Naive thymus-derived CD8-positive, alpha-beta T cell (primary cell): ENCODE data around the gene IDI2. TPM values are rescaled to one million over a fixed set of nuclear protein-coding genes. Genes with fewer than 3 reads are reported as not detected.

Experiments
- ATAC-seq, 2 donors: fragments of 150-1000 bp; cut with Tn5 transposase in 1 of 2; sonication (Bioruptor Pico), chemical (Tn5 transposase) in 1 of 2; 1 replicate in 1 of 2; 2 replicates in 1 of 2; pipeline ENCODE4 v1.10.0; 2021; ENCODE audit warnings: mild to moderate bottlenecking in 2 of 2, moderate library complexity in 2 of 2
- POLR2A ChIA-PET: fragments of 350-600 bp; sonication (Branson Sonifier 250); formaldehyde crosslinking; loops from one replicate; lab custom pipeline; 2021; ENCODE audit warnings: antibody characterized with exemption; lab: Charles Lee
- DNase-seq, 10 donors: peaks; one replicate each; pipeline versions ENCODE4 v3.0.0 to v3.0.0-alpha.2; 2020 to 2022
- H3K27ac Mint-ChIP-seq, 10 donors: one replicate each; pipeline ENCODE4 v1.8.0; 2020 to 2022; ENCODE audit warnings: mild to moderate bottlenecking in 10 of 10, mixed read lengths in 10 of 10, moderate library complexity in 4 of 10, inconsistent platforms in 1 of 10
- H3K27me3 Mint-ChIP-seq, 5 donors: one replicate each; pipeline ENCODE4 v1.8.0; 2021 to 2022; ENCODE audit warnings: mixed read lengths in 5 of 5
- H3K36me3 Mint-ChIP-seq, 3 donors: one replicate each; pipeline ENCODE4 v1.8.0; 2020 to 2022; ENCODE audit warnings: mixed read lengths in 3 of 3, mild to moderate bottlenecking in 2 of 3, inconsistent platforms in 1 of 3
- H3K4me1 Mint-ChIP-seq, 4 donors: one replicate each; pipeline ENCODE4 v1.8.0; 2021 to 2022; ENCODE audit warnings: mixed read lengths in 4 of 4
- H3K4me3 Mint-ChIP-seq, 10 donors: one replicate each; pipeline ENCODE4 v1.8.0; 2020 to 2022; ENCODE audit warnings: mild to moderate bottlenecking in 10 of 10, mixed read lengths in 10 of 10, moderate library complexity in 6 of 10, inconsistent platforms in 1 of 10
- H3K9me3 Mint-ChIP-seq, 9 donors: one replicate each; pipeline ENCODE4 v1.8.0; 2020 to 2022; ENCODE audit warnings: mixed read lengths in 9 of 9, mild to moderate bottlenecking in 3 of 9, inconsistent platforms in 1 of 9, moderate library complexity in 1 of 9
- polyA plus RNA-seq, 3 donors: library from polyadenylated mRNA; unstranded; fragments of 300-500 nt; fragmentation: Illumina TruSeq; gene quantifications; one replicate each; pipeline ENCODE4 v1.2.3, GENCODE V29; 2021
- total RNA-seq, 8 experiments: library from RNA in 2 of 8; stranded (reverse) in 2 of 8; gene quantifications; one replicate each; pipeline ENCODE4 v1.2.3 and lab custom pipeline; 2021 to 2026

IDI2 gene
- total and polyA plus RNA-seq, 5 experiments from 2014 or later: not detected

- Mint-ChIP-seq H3K27ac (peak within 1 kb of the TSS; percentile 88 to 99 (median 98)), H3K27me3 (no peaks in the 10 kb centered on the region), H3K4me1 (peaks cover 17 to 49% (median 45%) of the 10 kb centered on the region in 4 donors), H3K4me3 (peak within 1 kb of the TSS; percentile 90 to 99 (median 96)), H3K36me3 (peaks cover 0 to 17% (median 0%) of the 10 kb centered on the region in 3 donors), H3K9me3 (no peaks in the 10 kb centered on the region)
- POLR2A ChIA-PET: interaction anchor here (0.6 to 2.5 kb wide), 9 partner anchors 10 to 88 kb away, joined by 3 to 15 read pairs (median 5); partner anchors contain the start of genes IDI1, LARP4B and WDR37
- DNase-seq (peak; percentile 87 to 99 (median 96)), ATAC-seq (peak; percentile 96 to 98)
Measured at GRCh38 chr10:987870-988666, 37.6 kb downstream of the IDI2 start, which contains the start of gene GTPBP4. Gene GTPBP4 (plus strand): TSS chr10:988434. CDS start chr10:988480, 46 bp downstream.

DNA sequence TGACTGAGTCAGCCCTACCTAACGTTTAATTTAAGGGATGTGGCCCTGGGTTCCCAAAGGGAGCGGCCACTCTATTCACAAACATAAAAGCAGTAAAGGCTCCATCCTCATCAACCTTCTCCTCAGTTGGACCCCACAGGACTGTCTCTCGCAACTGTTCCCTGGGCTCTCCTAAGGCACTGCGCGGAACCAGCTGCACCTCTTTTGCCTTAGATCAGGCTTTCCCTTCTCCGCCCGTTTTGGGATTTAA, 38.1 kb downstream of the IDI2 start:
- POLR2A ChIA-PET: interaction anchor here (0.9 to 2.5 kb wide), 5 partner anchors 11 to 69 kb away, joined by 4 to 15 read pairs (median 12); partner anchors contain the start of genes IDI1, LARP4B and WDR37
- ATAC-seq (no peak), DNase-seq (no peak)

DNA sequence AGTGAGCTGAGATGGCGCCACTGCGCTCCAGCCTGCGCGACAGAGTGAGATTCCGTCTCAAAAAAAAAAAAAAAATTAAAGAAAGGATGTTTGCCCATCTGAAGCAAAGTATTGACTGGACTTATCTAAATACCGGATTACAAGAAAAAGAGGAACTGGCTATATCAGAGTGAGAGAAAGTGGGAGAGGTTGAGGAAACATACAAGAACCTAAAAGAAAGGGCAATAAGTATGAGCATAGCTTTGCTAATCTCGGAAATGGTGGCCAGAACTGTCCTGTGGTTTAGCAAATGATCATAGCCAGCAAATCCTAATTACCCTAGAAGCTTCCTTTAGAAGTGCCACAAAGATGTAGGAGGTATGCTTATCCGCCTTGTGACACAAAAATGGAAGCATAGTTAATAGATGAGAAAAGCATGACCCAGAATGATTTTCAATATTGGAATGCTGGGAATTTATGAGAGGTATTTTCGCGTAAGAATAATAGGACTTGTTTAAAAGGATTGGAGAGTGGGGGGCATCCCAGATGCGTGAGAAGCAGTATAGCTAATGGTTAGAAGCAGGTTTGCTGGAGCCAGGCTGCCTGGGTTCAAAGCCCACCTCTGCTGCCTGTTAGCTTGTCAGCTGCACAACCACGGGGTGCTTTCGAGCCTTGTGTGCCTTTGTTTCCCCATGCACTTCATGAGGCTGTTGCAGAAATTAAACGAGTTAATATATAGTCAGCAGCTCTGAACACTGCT, 38.6 kb downstream of the IDI2 start:
- Mint-ChIP-seq H3K27ac (peak overlapping the region; percentile 11 to 99 (median 98)), H3K36me3 (peaks cover 0 to 9% (median 0%) of the 10 kb centered on the region in 3 donors), H3K27me3 (no peaks in the 10 kb centered on the region), H3K9me3 (no peaks in the 10 kb centered on the region), H3K4me1 (peaks cover 17 to 47% (median 43%) of the 10 kb centered on the region in 4 donors), H3K4me3 (peak overlapping the region; percentile 90 to 99 (median 96))
- POLR2A ChIA-PET: interaction anchor here (0.5 to 2.5 kb wide), 7 partner anchors 11 to 90 kb away, joined by 3 to 15 read pairs (median 6); partner anchors contain the start of genes IDI1 and LARP4B
- ATAC-seq (no peak), DNase-seq (peak in 1 of 10 donors; percentile 0)

More for the DNA sequence above, 38.1 kb downstream of the IDI2 start:
- no peaks in the 10 kb centered on the region for H3K9me3 Mint-ChIP-seq
- H3K4me1 Mint-ChIP-seq: peaks cover 17 to 47% (median 44%) of the 10 kb centered on the region in 4 donors
- H3K27ac Mint-ChIP-seq: peak overlapping the region; percentile 88 to 99 (median 98)
- H3K4me3 Mint-ChIP-seq: peak overlapping the region; percentile 90 to 99 (median 96)
- H3K27me3 Mint-ChIP-seq: no peaks in the 10 kb centered on the region
- H3K36me3 Mint-ChIP-seq: peaks cover 0 to 14% (median 0%) of the 10 kb centered on the region in 3 donors

DNA sequence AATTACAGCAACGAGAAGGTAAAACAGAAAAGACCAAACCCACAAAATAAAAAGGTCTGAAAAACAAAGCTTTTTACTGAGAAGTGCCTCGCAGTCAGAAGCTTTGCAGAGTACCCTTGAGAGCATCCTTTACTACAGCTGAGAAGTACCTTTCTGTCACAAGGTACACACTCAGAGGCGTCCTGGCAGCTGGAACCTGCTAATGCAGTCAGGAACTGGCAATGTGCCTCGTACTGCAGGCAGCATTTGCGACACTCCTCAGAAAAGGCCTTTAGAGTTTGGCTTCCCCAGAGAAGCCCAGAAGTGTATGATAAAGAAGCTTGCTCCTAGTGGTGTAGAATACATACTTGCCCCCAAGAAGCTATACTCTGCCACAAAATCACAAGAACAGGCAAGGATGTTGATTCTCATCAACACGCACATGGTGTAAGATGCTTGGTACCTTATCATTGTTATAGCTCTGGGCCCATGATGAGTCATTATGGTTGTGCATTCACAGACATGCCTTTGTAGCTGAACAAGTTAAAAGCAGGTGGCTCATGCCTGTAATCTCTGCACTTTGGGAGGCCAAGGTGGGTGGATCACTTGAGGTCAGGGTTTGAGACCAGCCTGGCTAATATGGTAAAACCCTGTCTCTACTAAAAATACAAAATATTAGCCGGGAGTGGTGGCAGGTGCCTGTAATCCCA, 39.4 kb downstream of the IDI2 start:
- H3K9me3 Mint-ChIP-seq: peaks cover 0 to under 1% (median 0%) of the 10 kb centered on the region in 9 donors
- H3K4me3 Mint-ChIP-seq: peak overlapping the region in 7 of 10 donors; percentile 40 to 99 (median 97)
- ATAC-seq (no peak), DNase-seq (no peak)
- peak overlapping the region in 5 of 10 donors; percentile 31 to 98 (median 98) for H3K27ac Mint-ChIP-seq
- peaks cover 0 to 8% (median 0%) of the 10 kb centered on the region in 3 donors for H3K36me3 Mint-ChIP-seq
- POLR2A ChIA-PET: interaction anchor here (0.5 to 1.3 kb wide), 3 partner anchors 54 to 89 kb away, joined by 3 to 4 read pairs (median 4); partner anchors contain the start of gene LARP4B
- no peaks in the 10 kb centered on the region for H3K27me3 Mint-ChIP-seq
- H3K4me1 Mint-ChIP-seq: peaks cover 17 to 45% (median 43%) of the 10 kb centered on the region in 4 donors

GRCh38 chr10:985361-985760, 40.3 kb downstream of the IDI2 start:
- Mint-ChIP-seq H3K36me3 (peaks cover 0 to 9% (median 4%) of the 10 kb centered on the region in 3 donors), H3K4me3 (no peak overlapping the region), H3K27ac (no peak overlapping the region), H3K4me1 (peaks cover 14 to 36% (median 34%) of the 10 kb centered on the region in 4 donors), H3K27me3 (no peaks in the 10 kb centered on the region), H3K9me3 (peaks cover 0 to 10% (median 7%) of the 10 kb centered on the region in 9 donors)
- POLR2A ChIA-PET: no interaction called here
- ATAC-seq (no peak), DNase-seq (no peak)

DNA sequence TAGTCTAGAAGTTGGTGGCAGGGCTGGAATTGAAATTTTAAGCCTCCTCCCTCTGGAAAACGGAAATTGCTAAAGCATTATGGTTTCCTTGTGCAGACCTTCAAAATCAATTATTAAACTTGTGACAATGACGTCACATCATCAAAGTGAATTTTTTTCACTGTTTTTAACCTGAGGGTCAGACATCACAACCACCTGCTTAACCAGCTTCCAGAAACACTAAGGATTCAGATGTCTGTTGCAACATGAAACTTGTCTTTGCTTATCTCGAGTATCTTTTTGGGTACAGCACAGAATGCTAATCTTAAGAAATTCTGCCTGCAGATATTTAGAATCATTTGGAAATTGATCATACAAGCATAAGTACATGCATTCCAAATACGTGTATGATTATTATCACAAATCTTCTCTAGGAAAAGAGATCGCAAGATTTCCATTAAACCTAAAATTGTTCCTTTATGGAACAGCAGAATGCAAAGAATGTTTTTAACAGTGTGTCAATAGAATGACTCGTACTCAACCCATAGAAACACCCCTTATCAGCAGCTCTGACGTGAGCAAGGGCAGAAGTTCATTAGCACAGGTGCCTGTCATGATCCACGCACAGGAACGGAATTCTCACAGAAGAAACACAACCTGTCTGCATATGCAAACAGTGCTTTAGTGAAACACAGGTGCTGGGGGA, 41.5 kb downstream of the IDI2 start:
- peaks cover 0 to 17% (median 10%) of the 10 kb centered on the region in 9 donors for H3K9me3 Mint-ChIP-seq
- H3K27me3 Mint-ChIP-seq: no peaks in the 10 kb centered on the region
- POLR2A ChIA-PET: no interaction called here
- peaks cover 6 to 24% (median 22%) of the 10 kb centered on the region in 4 donors for H3K4me1 Mint-ChIP-seq
- ATAC-seq (no peak), DNase-seq (no peak)
- no peak overlapping the region for H3K4me3 Mint-ChIP-seq
- H3K36me3 Mint-ChIP-seq: peaks cover 0 to 13% (median 3%) of the 10 kb centered on the region in 3 donors
- H3K27ac Mint-ChIP-seq: peak overlapping the region in 1 of 10 donors; percentile 37

DNA sequence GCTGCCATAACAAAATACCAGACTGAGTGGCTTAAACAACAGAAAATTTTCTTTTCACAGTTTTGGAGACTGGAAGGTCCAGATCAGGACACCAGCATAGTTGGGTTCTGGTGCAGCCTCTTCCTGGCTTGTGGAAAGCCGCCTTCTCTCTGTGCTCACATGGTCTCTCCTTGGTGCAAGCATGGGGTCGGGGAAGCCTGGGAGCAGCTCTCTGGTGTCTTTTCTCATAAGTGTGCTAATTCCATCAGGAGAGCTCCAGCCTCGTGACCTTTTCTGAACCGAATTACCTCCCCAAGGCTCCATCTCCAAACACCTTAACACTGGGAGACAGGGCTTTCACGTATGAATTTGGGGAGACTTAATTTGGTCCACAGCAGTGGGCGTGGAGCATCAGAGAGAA, 42.3 kb downstream of the IDI2 start:
- DNase-seq (no peak), ATAC-seq (no peak)
- Mint-ChIP-seq H3K4me1 (peaks cover 6 to 20% (median 17%) of the 10 kb centered on the region in 4 donors), H3K27me3 (no peaks in the 10 kb centered on the region), H3K9me3 (peaks cover 0 to 24% (median 16%) of the 10 kb centered on the region in 9 donors), H3K36me3 (peaks cover 0 to 18% (median 9%) of the 10 kb centered on the region in 3 donors), H3K4me3 (no peak overlapping the region), H3K27ac (no peak overlapping the region)
- POLR2A ChIA-PET: no interaction called here

DNA sequence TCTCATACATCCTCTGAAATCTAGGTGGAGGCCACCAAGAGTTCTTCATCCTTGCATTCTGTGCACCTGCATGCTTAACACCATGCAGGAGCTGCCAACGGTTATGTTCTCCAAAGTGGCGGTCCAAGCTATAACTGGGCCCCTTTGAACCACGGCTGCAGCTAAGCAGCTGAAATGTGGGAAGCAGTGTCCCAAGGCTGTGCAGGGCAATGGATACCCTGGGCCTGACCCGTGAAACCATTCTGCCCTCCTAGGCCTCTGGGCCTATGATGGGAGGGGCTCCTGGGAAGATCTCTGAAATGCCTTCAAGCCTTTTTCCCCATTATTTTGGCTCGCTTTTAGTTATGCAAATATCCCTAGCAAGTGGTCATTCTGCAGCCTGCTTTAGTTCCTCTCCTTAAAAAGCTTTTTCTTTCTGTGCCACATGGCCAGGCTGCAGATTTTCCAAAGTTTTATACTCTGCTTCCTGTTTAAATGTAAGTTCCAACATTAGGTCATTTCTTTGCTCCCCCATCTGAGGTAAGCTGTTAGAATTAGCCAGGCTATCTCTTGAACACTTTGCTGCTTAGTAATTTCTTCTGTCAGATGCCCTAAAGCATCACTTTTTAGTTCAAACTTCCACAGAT, 45.1 kb downstream of the IDI2 start:
- H3K9me3 Mint-ChIP-seq: peaks cover 0 to 35% (median 18%) of the 10 kb centered on the region in 9 donors
- no peak overlapping the region for H3K27ac Mint-ChIP-seq
- no peak overlapping the region for H3K4me3 Mint-ChIP-seq
- POLR2A ChIA-PET: no interaction called here
- H3K27me3 Mint-ChIP-seq: no peaks in the 10 kb centered on the region
- peaks cover 0 to 18% (median 14%) of the 10 kb centered on the region in 3 donors for H3K36me3 Mint-ChIP-seq
- DNase-seq (no peak), ATAC-seq (no peak)
- no peaks in the 10 kb centered on the region for H3K4me1 Mint-ChIP-seq

DNA sequence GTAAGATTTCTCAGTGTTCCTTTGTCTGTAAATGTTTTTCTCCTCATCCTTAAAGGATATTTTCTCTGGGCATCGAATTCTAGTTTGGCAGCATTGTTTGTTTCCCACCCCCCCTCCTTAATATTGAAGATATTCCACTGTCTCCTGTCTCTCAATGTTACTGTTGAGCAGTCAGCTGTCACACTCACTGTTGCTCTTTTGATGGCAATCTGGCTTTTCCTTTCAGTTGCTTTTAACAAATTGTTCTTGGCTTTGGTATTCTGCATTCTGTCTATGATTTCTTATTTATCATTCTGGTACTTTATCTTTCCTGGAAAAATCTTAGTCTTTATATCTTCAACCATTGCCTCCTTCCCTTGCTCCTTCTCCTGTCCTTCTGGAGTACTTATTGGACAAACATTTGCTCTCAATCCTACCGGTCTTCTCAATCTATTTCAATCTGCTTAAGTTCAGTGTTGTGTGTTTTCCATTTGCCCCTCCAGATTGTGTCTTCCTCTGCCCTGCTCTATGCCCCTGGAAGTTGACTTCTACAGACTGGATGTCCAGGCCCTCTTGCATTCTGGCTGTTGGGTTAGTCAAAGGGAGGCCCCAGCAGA, 46.7 kb downstream of the IDI2 start:
- Mint-ChIP-seq H3K27ac (no peak overlapping the region), H3K4me3 (no peak overlapping the region), H3K36me3 (peaks cover 0 to 18% (median 14%) of the 10 kb centered on the region in 3 donors), H3K9me3 (peaks cover 0 to 35% (median 18%) of the 10 kb centered on the region in 9 donors), H3K27me3 (no peaks in the 10 kb centered on the region), H3K4me1 (no peaks in the 10 kb centered on the region)
- ATAC-seq: no peak
- POLR2A ChIA-PET: no interaction called here
- DNase-seq: no peak

DNA sequence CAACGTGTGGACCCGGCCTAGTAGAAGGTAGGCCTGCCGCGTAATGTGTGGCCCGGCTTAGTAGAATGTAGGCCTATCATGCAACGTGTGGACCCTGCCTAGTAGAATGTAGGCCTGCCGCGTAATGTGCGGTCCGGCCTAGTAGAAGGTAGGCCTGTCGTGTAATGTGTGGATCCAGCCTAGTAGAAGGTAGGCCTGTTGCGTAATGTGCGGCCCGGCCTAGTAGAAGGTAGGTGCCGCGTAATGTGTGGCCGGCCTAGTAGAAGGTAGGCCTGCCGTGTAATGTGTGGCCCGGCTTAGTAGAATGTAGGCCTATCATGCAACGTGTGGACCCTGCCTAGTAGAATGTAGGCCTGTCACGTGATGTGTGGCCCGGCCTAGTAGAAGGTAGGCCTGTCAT, 49.3 kb downstream of the IDI2 start:
- H3K9me3 Mint-ChIP-seq: peaks cover 0 to 34% (median 18%) of the 10 kb centered on the region in 9 donors
- peaks cover 0 to 18% (median 14%) of the 10 kb centered on the region in 3 donors for H3K36me3 Mint-ChIP-seq
- no peak overlapping the region for H3K4me3 Mint-ChIP-seq
- H3K27me3 Mint-ChIP-seq: no peaks in the 10 kb centered on the region
- DNase-seq: no peak
- H3K27ac Mint-ChIP-seq: no peak overlapping the region
- ATAC-seq: no peak
- H3K4me1 Mint-ChIP-seq: no peaks in the 10 kb centered on the region
- POLR2A ChIA-PET: no interaction called here

DNA sequence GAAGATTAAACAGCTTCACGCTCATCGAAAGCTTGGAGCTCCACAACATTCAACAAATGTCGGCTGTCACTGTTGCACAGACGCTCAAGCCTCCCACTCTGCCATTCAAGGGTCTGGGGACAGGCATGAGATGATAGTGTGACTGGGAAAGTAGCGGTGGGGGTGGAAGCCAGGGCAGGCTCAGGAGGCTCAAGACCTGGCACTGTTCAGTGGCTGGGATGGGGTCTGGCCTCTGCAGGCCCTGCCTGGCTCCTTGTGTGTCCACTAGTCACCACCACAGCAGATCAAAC, 50.9 kb downstream of the IDI2 start:
- H3K4me3 Mint-ChIP-seq: peak overlapping the region in 1 of 10 donors; percentile 48
- H3K4me1 Mint-ChIP-seq: no peaks in the 10 kb centered on the region
- peaks cover 0 to 14% (median 10%) of the 10 kb centered on the region in 3 donors for H3K36me3 Mint-ChIP-seq
- peaks cover 0 to 24% (median 14%) of the 10 kb centered on the region in 9 donors for H3K9me3 Mint-ChIP-seq
- POLR2A ChIA-PET: no interaction called here
- no peak for DNase-seq
- peaks cover 0 to 3% (median 0%) of the 10 kb centered on the region in 5 donors for H3K27me3 Mint-ChIP-seq
- no peak overlapping the region for H3K27ac Mint-ChIP-seq
- ATAC-seq: no peak
